NOMO-1 treated with dmso at 0.1 percent for 144 hours (cell line): ENCODE results near the gene RPTOR.

Experiments used
- DNase-seq: peaks from one replicate; lab custom pipeline; 2025; ENCODE audit not compliant: unreplicated experiment; lab: John Stamatoyannopoulos, UW

Gene RPTOR

DNA sequence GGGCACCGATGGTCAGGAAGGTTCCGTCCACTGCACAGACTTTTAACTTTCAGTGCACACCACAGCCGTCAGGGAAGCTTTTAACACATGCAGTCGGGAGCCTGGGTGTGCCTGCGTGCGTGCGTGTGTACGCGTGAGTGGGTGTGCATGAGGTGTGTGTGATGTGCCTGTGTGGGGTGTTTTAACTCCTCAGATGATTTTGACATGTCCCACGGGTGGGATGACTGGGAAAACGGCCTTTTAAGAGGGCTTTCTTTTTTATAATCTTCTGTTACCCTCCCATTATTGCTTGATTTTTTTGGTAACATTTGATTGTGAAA lies 294.3 kb downstream of the RPTOR start:
- DNase-seq: no peak

DNA sequence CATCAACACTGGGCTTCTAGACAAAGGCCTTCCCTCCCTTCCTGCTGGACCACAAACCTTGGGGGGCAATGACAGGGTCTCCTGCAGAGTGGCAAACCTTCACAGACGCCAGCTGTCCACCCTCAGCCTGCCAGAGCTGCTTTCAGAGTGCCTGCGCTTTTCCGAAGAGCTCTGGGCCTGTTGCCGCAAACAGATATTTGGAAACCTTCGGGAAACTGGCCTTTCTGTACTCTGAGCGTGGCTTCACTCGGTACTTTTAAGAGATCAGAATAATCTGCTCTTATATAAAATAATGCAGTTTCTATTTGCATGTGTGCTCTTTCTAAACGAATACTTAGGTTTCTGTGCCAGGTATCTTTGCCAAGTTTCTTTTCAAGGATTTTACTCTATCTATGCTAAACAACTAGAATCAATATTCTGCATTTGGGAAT lies 294.9 kb downstream of the RPTOR start:
- no peak for DNase-seq

DNA sequence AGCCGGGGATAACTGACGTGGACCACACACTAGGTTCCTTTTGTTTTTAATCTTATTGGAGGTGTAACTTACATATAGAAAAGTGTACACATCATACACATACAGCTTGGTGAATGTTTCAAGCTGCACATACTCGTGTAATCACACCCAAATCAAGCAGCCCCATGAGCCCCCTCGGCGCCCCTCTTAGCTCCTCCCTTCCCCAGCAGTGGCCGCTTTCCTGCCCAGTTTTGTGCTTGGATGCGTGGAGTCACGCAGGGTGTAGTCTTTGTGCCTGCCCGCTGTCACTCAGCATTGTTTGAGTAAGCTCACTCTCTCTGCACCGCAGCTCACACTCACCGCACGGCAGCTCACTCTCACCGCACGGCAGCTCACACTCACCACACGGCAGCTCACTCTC lies 295.3 kb downstream of the RPTOR start:
- no peak for DNase-seq

DNA sequence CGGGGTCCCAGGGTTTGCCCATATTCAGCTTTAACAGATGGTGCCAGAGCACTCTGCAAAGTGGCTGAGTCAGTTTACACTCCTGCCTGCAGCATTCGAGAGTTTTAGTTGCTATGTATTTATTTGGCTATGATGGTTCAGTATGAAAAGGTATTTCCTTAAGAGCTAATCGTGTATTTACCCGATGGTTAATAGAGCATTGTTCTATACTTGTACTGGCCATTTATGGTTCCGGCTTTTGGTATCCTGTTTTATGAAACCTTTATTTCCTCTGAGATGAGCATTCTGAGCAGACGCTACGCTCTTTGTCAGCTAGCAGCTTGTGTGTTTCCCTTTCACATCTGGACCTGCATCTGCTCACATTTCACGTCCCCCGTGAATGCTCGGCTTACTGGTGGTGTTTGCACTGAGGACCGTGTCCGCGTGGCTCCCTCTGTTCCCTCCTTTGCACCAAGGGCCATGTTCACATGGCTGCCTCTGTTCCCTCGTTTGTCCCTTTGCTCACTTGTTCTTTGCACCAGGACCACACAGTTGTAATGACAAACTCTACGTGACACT lies 297.9 kb downstream of the RPTOR start:
- DNase-seq: no peak

DNA sequence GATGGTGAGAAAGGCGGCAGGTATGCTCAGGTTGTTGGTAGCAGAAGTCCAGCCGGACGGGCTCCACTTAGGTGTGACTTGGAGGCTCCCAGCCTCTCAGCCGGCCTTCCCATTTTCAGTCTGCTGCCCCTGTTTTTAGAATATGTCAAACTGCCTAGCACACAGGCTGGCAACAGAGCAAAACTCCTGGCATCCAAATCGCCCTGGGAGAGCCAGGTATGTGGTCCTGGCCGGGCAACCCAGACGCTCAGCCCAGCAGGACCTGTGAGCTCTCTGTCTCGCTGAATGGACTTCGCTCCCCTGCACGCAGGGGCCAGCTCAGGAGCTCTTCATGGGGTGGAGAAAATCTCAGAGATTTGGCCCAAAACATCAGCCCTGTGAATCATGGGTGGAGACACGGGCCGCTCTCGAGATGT lies 299.1 kb downstream of the RPTOR start:
- no peak for DNase-seq

DNA sequence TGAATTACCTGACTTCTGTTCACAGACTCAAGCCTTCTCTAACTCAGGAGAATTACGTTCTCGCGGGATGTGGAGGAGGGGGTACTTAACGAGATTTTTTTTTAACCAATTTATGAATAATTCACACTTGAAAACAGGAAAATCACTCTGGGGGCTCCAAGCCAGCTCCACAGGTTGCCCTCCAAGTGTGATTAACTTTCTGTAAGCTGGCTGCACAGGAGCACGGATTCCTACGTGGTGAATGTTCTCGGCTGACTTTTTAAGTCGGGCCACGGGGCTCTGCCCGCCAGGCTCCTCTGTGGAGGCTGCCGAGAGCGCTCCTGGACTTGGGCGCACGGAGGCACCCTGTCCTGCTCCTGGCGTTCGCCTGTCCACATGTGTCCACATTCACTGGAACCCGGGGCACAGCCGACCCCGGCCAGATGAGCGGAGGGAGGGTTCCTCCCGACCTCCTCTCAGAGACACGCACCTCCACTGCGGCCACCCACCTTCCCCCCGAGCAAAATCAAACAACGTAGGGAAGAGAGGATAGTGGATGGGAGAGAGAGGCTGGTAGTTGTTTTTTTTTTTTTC lies 299.9 kb downstream of the RPTOR start:
- no peak for DNase-seq

DNA sequence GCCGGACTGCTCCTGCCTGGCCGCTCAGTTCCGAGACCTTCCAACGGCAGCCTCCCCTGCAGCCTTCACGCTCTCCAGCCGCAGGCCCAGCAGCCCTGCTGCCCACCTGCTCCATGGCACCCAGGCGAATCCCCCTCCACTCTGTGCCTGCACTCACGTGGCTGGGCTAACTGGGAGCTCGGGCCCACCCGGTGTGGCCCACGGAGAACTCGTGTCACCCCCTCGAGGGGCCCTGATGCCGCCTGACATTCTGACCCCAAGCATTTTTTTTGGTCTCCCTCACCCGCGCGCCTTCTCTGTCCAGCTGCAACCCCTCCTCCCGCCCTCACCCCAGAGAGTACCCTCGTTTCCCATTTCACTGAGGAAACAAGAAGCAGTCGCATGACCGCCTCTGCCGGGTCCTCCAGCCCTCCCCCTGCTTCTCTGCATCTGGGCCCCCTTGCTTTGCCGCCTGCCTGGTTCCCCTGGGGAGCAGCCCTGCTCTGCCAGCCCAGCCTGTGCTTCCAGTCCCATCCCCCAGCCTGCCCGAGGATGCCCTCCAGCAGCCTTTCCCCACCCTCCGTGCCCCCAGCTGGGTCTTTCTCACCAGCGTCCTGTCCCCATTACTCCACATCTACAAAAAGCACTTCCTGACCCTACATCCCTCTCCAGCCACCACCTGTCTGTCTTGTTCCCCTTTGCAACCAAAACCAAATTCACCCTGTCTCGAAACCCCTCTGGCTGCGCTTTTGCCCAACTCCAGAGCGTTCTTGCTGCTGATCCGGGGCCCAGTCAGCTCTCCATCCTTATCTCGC lies 300.6 kb downstream of the RPTOR start:
- no peak for DNase-seq

DNA sequence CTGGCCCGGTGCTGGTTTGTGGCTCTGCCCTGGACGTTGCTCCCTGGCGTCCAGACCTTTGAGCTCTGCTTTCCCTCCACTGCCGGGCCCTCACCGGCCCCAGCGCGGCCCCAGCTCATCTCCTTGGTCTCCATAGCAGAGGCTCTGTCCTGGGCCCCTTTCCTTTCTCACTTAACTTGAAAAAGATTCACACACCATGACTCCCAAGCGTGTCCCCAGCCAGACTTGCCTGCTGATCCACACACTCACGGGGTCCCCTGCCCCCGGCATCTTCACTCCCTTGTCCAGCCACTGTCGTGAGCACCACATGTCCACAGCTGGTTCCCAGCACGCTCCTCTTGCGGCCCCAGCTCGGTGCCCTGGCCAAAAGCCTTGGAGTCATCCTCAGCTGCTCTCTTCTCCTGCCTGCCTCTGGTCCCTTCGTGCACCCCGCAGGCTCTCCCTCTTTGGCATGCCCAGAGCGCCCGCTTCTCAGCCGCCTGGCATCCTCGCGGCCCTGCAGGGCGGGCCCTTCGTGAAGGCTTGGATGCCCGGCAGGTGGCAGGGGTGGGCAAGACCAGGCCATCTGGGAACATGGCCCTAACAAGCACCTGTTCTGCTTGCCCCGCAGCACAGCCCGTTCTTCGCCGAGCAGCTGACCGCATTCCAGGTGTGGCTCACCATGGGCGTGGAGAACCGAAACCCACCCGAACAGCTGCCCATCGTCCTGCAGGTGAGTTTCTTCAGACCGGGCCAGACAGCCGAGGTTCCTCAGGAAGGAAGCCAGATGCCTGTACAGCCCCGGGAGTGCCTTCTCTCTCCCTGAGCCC lies 301.4 kb downstream of the RPTOR start:
- no peak for DNase-seq

DNA sequence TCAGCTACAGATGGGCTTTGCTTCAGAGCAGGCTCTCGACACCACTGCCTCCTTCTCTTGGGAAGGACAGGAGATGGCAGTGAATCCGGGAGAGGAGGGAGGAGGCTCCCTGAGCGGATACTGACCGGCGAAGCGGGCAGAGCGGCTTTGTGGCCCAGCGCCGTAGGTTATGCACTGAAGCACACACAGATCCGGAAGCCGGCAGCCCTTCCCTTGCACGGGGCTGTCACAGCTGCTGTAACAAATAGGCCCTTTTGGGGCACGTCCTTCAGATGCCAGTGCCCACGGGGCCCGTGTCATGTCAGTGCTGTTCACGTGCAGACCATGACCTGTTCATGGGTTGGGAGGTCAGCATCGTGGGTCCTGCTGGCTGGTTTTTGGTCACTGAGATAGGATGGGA lies 302.3 kb downstream of the RPTOR start:
- DNase-seq: no peak

DNA sequence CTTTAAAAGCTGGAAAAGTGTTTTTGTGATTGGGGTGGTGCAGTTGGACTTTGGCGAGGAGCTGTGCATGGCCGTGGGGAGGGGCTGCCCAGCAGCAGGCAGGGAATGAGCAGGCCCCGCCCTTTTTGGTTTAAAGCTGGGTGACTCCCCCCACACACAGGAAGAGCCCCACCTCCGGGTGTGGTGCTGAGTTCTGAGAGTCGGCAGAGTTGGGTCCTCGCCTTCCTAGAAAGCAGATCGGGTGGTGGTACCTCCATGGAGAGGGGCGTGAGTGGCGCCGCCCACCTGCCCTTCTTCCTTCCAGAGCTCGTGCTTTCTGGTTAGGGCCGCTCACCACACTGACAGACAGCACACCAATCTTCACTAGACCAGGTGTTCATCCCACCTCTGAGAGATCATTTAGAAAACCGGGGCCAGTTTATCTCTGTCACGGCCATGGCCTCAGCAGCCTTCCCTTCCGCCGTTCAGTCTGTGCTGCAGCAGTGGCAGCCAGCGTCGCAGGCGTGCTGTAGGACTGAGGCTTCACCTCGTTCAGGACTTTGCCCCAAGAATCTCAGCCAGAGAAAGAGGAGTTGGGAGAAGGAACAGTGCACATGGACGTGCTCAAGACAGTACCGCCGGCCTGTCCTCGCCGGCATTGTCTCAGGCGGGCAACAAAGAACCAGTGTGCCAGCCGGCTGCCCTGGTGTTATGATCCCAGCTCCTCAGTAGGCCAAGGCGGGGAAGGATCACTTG lies 303.0 kb downstream of the RPTOR start:
- no peak for DNase-seq

DNA sequence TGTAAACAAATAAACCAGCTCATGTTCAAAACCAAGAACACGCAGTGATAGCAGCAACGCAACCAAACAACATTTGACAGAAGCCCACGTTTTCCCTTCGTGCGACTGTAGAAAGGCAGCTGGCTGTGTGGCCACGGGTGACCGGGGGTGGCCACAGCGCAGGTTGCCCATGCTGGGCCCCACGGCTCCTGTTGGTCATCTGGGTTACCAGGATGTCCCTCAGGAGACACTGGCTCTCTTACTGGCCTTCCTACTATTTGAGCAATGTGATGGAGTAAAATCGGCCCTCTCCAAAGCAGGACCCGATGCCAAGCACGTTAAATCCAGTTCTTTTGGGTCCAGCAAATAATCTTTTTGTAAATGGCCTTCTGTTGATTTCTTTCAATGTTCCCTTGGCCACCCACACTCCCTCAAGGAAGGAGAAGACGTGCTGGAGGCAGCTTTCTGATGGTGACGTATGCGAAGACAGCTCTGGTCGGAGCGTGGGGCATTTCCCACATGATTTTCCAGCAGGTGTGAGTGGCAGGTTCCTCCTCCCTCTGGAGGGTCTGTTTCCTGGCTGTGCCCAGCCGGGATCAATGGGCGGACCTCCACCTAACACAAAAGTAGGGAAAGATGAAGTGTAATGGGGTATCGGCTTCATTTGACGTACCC lies 303.9 kb downstream of the RPTOR start:
- no peak for DNase-seq

DNA sequence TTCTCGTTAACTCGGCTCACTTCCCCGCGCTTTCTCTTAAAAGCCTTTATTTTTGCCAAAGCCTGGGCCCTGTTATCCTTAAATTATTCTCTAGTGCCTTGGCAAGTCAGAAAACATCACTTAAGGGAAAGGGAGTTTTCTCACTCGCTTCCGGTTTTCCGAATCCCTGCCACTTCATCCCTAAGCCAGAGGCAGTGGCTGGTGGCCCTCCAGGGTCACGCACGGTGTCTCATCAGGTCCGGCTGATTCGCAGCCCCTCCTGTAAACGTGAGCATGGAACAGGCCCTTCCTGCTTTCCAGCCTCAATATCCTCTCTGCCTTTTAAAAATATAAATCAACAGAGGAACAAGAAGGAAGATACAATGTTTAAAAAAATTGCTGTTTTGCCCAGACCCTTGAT lies 304.5 kb downstream of the RPTOR start:
- no peak for DNase-seq

DNA sequence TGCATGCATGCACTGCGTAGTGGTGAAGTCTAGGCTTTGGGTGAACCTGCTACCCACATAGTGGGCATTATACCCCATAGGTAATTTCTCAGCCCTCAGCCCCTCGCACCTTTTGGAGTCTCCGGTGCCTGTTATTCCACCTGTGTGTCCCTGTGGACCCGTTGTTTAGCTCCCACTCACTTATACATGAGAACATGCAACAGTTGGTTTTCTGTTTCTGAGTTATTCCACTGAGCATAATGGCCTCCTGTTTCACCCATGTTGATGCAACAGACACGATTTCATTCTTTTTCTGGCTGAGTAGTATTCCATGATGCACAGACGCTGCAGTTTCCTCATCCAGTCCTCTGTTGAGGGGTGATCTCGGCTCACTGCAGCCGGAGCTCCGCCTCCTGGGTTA lies 305.5 kb downstream of the RPTOR start:
- no peak for DNase-seq

DNA sequence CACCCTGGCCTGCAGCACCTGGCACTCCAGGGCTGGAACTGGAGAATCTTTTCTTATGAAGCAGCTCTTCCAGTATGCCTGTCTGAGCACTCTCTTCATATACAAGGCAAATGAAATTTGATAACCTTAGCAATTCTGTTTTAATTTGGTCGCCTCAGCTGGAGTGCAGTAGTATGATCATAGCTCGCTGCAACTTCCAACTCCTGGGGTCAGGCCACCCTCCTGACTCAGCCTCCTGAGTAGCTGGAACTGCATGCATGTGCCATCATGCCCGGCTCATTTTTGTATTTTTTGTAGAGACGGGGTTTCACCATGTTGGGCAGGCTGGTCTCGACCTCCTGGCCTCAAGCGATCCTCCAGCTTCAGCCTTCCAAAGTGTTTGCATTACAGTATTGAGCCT lies 306.2 kb downstream of the RPTOR start:
- DNase-seq: no peak

DNA sequence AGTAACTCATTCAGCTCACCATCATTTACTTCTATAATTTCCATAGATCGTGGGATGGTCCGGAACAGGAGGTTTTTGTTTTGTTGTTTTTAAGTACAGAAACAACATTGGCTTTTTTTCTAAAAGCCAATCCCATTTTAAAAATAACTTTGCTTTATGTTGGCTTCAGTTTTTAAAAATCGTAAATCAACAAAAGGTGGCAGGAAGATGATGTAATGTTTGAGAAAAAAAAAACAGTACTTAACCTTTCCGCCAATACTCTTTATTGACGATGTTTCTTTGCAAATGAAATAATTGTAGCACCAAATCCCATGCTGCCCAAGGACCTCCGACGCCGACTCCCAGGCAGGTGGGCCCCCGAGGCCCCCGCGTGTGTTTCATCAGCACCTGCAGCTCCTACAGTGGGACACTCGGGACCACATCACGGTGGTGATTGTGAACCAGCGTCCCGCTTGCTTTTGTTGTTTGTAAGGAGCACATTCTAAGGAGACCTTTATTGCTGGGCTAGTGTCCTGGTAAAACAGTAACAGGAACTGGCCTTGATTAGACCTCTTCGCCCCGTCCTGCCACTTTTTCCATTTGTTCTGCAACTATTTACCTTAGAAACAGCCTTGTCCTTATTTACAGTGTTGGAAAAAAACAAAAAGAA lies 306.8 kb downstream of the RPTOR start:
- DNase-seq: no peak

DNA sequence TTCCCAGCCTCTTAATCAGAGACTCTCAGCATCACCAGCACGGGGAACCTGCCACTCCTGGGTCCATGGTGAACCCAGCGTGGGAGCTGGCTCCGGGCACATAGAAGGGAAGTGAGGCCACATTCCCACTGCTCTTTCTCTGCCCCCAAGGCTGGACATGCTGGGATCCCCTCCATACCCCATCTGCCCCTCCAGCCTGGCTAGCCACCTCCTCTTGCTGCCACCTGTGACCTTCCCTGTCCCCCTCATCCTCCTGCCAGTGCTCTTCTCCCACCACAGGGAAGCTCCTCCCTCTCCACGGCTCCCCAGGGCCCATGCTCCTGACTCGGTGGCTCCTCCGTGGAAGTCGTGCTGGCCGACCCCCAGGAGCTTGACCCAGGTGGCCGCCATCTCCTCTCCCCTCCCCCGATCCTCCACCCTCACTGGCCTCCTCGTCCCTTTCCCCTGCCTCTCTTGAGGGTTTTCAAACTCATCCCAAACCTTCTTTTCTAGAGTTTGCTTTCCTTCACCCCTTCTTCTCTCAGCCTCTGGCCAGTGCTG lies 307.9 kb downstream of the RPTOR start:
- no peak for DNase-seq

DNA sequence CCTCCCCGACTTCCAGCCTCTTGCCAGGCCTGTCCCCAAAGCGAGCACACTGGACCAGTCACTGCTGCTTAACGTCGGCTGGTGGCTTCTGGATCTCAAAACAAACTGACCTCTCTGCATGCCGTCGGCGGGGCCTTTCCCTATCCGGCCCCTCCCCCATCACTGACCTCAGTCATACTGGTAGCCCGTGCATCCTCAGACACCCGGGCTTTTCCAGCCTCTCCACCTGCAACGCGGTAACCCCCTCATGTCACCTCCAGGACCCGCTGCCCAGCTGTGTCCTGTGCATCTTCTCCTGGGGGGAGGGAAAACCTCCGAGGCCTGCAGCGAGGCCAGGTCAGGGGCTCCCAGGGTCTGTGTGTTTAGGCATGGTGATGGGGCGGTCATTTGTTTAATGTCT lies 308.4 kb downstream of the RPTOR start:
- no peak for DNase-seq

DNA sequence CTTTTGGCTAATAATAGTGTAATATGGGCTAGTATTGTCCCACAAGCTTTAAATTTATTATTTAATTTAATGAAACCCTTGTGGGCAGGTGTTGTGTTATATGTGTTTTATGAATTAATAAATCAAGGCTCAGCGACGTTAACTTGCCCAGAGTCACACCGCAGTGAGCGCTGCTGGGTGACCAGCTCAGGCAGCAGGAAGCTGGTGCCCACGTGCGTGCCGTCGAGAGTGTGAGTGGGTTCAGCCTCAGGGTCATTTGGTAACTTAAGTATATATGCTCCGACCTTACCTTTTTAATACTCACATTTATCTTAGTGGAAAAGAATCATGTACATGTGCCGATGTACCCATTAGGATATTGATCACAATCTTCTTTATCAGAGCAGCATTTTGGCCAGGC lies 309.6 kb downstream of the RPTOR start:
- no peak for DNase-seq

DNA sequence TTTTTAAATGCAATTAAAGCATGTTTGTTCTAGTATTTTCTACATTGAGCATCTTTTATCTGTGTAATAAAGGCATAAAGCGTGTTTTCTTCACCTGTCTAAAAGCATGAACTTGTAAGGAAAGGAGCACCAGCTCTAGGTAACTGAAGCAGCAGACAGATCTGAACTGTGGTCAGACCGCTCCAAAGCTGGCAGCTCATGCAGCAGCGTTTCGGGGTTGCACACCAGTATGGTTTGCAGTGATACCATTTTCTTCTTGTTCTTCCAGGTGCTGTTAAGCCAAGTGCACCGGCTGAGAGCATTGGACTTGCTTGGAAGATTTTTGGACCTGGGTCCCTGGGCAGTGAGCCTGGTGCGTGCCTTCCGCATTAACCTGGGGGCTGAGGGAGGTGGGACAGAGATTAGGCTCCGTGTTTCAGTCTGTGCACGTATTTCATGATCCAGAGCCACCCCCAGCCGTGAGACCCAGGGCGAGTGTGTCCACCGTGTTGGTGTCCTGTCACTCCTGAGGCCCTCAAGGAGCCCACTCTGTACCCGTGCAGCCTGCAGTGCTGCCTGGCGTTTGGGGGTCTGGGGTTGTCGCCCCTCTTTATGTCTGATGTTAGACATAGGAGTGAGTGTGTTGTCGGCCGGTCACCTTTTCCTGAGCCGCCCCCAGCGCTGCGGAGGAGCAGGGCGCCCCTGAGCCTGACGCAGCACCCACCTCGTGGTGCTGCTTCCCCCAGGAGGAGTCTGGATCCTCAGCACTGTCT lies 310.7 kb downstream of the RPTOR start:
- DNase-seq: no peak
